Right lobe of liver (tissue), 6 donors: Measurements from ENCODE around the gene STH. TPM values are rescaled to one million over a fixed set of nuclear protein-coding genes. Genes with fewer than 3 reads are reported as not detected.

Source experiments
- ATAC-seq, 4 donors: fragments of 200-7000 bp; cut with Tn5 transposase; one replicate each; pipeline ENCODE4 v1.9.1; 2020; ENCODE audit warnings: mild to moderate bottlenecking in 4 of 4, moderate library complexity in 4 of 4
- DNase-seq, 3 donors: peaks; one replicate each; pipeline ENCODE4 v3.0.0-alpha.2; 2020
- H3K27ac ChIP-seq, 3 donors: fragments of 200-600 bp; one replicate each; pipeline ENCODE4 v1.8.0; 2022
- H3K27me3 ChIP-seq, 2 donors: fragments of 200-600 bp; one replicate each; pipeline ENCODE4 v1.8.0; 2022
- H3K36me3 ChIP-seq, 4 donors: fragments of 200-600 bp; sonication (generic) in 1 of 4; one replicate each; pipeline versions ENCODE4 v1.5.1 to v1.8.0; 2017 to 2022; ENCODE audit warnings: control low read depth in 1 of 4
- H3K4me1 ChIP-seq, 4 donors: fragments of 200-600 bp; sonication (generic) in 1 of 4; one replicate each; pipeline versions ENCODE4 v1.5.1 to v1.8.0; 2017 to 2022; ENCODE audit warnings: control low read depth in 1 of 4
- H3K4me3 ChIP-seq, 3 donors: fragments of 200-600 bp; one replicate each; pipeline ENCODE4 v1.8.0; 2022
- H3K9me3 ChIP-seq, 4 donors: fragments of 200-600 bp; sonication (generic) in 1 of 4; one replicate each; pipeline versions ENCODE4 v1.5.1 to v1.8.0; 2017 to 2022; ENCODE audit warnings: control low read depth in 1 of 4
- CTCF ChIP-seq, 4 donors: fragments of 200-600 bp in 3 of 4; fragments of 450-650 bp in 1 of 4; IDR thresholded peaks; one replicate each; pipeline versions ENCODE4 v1.5.1 to v1.8.0; 2016 to 2022; ENCODE audit warnings: antibody characterized with exemption in 4 of 4, mild to moderate bottlenecking in 2 of 4
- POLR2A ChIP-seq: fragments of 450-650 bp; IDR thresholded peaks from one replicate; pipeline ENCODE4 v1.6.1; 2017; ENCODE audit warnings: antibody characterized with exemption, mild to moderate bottlenecking
- WGBS: methylation state at CpG from one replicate; pipeline ENCODE4 v1.1.6; 2018; ENCODE audit warnings: low coverage, low lambda C conversion rate; ENCODE audit not compliant: insufficient coverage; ENCODE audit errors: missing lambda C conversion rate; 5-methylcytosine and 5-hydroxymethylcytosine counted together
- intact Hi-C, 2 donors: fragments of 100-400 bp; cut with DNase I; formaldehyde crosslinking; loops; one replicate each; pipeline versions ENCODE4 v1.11.2 to v1.14.1; 2022
- total RNA-seq, 6 experiments: library from RNA; depleted of rRNA in 2 of 6; stranded (reverse); fragments of >200 nt in 2 of 6; fragmentation: NEBNext Ultra II Directional in 3 of 6; extraction: Animal tissue kit (Norgen Biotek cat#: 25700) in 3 of 6; gene quantifications; one replicate each; pipeline versions ENCODE4 v1.1.0 to v1.2.4, GENCODE V29; 2016 to 2023
- donor health status: DM: no; HTN: yes; CAD: no.
- donor health status: DM: no; HTN: no; CAD: no.
- donor health status: DM: no; HTN: no; CAD: no.
- donor health status: DM: no; HTN: yes; CAD: no.
- donor health status: DM: no; HTN: yes; CAD: no.

STH gene
- total RNA-seq, 6 experiments from 2014 or later = not detected

GRCh38 chr17:45982791-45983613 lies 16.0 kb upstream of the STH start:
- H3K4me3 ChIP-seq = no peak overlapping the region
- no peaks in the 10 kb centered on the region for H3K4me1 ChIP-seq
- H3K27me3 ChIP-seq = no peaks in the 10 kb centered on the region
- H3K36me3 ChIP-seq = no peaks in the 10 kb centered on the region
- 89% methylated on average over 7 of the region's 41 CpGs for WGBS
- H3K9me3 ChIP-seq = no peaks in the 10 kb centered on the region
- DNase-seq = no peak
- intact Hi-C loops = no loop called here
- ATAC-seq = peak in 1 of 4 donors; percentile 24
- H3K27ac ChIP-seq = no peak overlapping the region
- TF ChIP-seq POLR2A = no peak
- no peak for TF ChIP-seq CTCF (IDR thresholded peaks at IDR 0.05)

GRCh38 chr17:45983614-45984310 lies 15.3 kb upstream of the STH start:
- TF ChIP-seq CTCF (IDR thresholded peaks at IDR 0.05) = no peak
- intact Hi-C loops = no loop called here
- ATAC-seq (no peak), DNase-seq (no peak)
- no peak overlapping the region for H3K27ac ChIP-seq
- WGBS = 62% methylated on average over 7 of the region's 31 CpGs
- no peaks in the 10 kb centered on the region for H3K9me3 ChIP-seq
- H3K27me3 ChIP-seq = no peaks in the 10 kb centered on the region
- no peaks in the 10 kb centered on the region for H3K4me1 ChIP-seq
- no peak overlapping the region for H3K4me3 ChIP-seq
- H3K36me3 ChIP-seq = no peaks in the 10 kb centered on the region

- no peaks in the 10 kb centered on the region for H3K27me3 ChIP-seq
- H3K9me3 ChIP-seq = no peaks in the 10 kb centered on the region
- TF ChIP-seq CTCF (IDR thresholded peaks at IDR 0.05) = no peak
- no peak for TF ChIP-seq POLR2A
- DNase-seq (no peak), ATAC-seq (no peak)
- H3K4me1 ChIP-seq = no peaks in the 10 kb centered on the region
- H3K27ac ChIP-seq = no peak overlapping the region
- 100% methylated on average over 3 of the region's 5 CpGs for WGBS
- intact Hi-C loops = no loop called here
- no peaks in the 10 kb centered on the region for H3K36me3 ChIP-seq
- no peak overlapping the region for H3K4me3 ChIP-seq
Observed at GRCh38 chr17:45984368-45984767, 14.7 kb upstream of the STH start.

GRCh38 chr17:45985447-45985846 lies 13.6 kb upstream of the STH start:
- H3K4me1 ChIP-seq = no peaks in the 10 kb centered on the region
- ATAC-seq = no peak
- no peaks in the 10 kb centered on the region for H3K9me3 ChIP-seq
- no peak for TF ChIP-seq POLR2A
- no peak for TF ChIP-seq CTCF (IDR thresholded peaks at IDR 0.05)
- no peak overlapping the region for H3K27ac ChIP-seq
- intact Hi-C loops = no loop called here
- no peaks in the 10 kb centered on the region for H3K36me3 ChIP-seq
- DNase-seq = no peak
- H3K27me3 ChIP-seq = no peaks in the 10 kb centered on the region
- WGBS = no CpG with 5 or more reads among the region's 4 CpGs
- no peak overlapping the region for H3K4me3 ChIP-seq
